GM13976 (cell line): ENCODE measurements around the gene NEMP1.

Experiments used
- DNase-seq: peaks from one replicate; pipeline ENCODE4 v3.0.0; 2012; ENCODE audit warnings: low spot score
- CTCF ChIP-seq: IDR thresholded peaks from 2 replicates; pipeline ENCODE4 v1.5.1; 2012; ENCODE audit warnings: borderline replicate concordance, mild to moderate bottlenecking; ENCODE audit not compliant: insufficient read depth; ENCODE audit errors: extremely low read depth, missing control alignments, control extremely low read depth
- in situ Hi-C: fragments of 300-500 bp; cut with MboI; formaldehyde crosslinking; loops from one replicate; pipeline ENCODE4 v1.12.0; 2022; ENCODE audit warnings: low sequenced_read_pairs, mixed read lengths, inconsistent platforms; ENCODE audit not compliant: unreplicated experiment

The NEMP1 gene

GRCh38 chr12:57089271-57090245 is 11.0 kb upstream of the NEMP1 start:
- in situ Hi-C loops, result no loop called here
- TF ChIP-seq CTCF, result no peak
- no peak for DNase-seq

GRCh38 chr12:57088354-57089270 is 10.0 kb upstream of the NEMP1 start, which contains the start of gene NAB2:
TSS of gene NAB2 (plus strand) at chr12:57089114. CDS start at chr12:57089272, 158 bp downstream.
- TF ChIP-seq CTCF, result no peak
- peak; percentile 93 for DNase-seq
- in situ Hi-C loops, result no loop called here

- TF ChIP-seq CTCF, result no peak
- DNase-seq, result peak; percentile 90
- in situ Hi-C loops, result no loop called here
Measured at GRCh38 chr12:57087691-57088353, 9.2 kb upstream of the NEMP1 start.

- in situ Hi-C loops, result no loop called here
- peak; percentile 86 for DNase-seq
- no peak for TF ChIP-seq CTCF
Measured at GRCh38 chr12:57087010-57087690, 8.6 kb upstream of the NEMP1 start.

- in situ Hi-C loops, result no loop called here
- TF ChIP-seq CTCF, result peak; percentile 29
- DNase-seq, result peak; percentile 40
Measured at GRCh38 chr12:57086493-57087009, 8.0 kb upstream of the NEMP1 start.

- no peak for TF ChIP-seq CTCF
- peak; percentile 24 for DNase-seq
- in situ Hi-C loops, result no loop called here
Measured at GRCh38 chr12:57085999-57086492, 7.5 kb upstream of the NEMP1 start.
